ENCODE results near the gene ASIC2. TPM values are rescaled to one million over a fixed set of nuclear protein-coding genes. Genes with fewer than 3 reads are reported as not detected.

Gene ASIC2
- total and polyA plus RNA-seq, 9 of the 15 experiments (the other 6 are each of a cell fraction or from before 2014, with no cell fraction given) = not detected

DNA sequence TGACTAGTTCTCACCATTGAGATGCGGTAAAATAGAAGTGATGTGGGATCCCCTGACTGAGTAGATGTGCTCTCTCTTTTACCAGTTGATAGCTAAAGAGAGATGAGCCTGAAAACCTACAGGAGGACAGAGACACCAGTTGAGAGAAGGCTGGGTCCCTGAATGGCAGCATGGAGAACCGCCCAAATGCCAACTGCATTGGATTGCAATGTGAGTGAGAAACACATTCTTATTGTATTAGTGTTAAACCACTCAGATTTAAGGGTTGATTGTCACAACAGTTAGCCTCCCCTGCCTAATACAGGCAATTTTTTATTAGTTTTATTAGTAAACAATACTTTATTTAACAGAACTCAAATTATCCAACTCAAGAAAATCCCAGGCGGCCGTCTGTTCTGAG, 240.2 kb downstream of the ASIC2 start:
- no peaks in the 10 kb centered on the region for H3K79me2 ChIP-seq (ENCODE audit: control insufficient read depth, insufficient read depth, low read length)
- H3K4me3 ChIP-seq = no peak overlapping the region
- FAIRE-seq (no peak), ATAC-seq (no peak), DNase-seq (ENCODE audit: extremely low read depth in 1 of 4, low spot score in 3 of 4) (no peak)
- H3K9me3 ChIP-seq (replicated peaks; ENCODE audit: control insufficient read depth, insufficient read depth, low read depth, low read length) = no peaks in the 10 kb centered on the region
- TF ChIP-seq, protein P1, sequence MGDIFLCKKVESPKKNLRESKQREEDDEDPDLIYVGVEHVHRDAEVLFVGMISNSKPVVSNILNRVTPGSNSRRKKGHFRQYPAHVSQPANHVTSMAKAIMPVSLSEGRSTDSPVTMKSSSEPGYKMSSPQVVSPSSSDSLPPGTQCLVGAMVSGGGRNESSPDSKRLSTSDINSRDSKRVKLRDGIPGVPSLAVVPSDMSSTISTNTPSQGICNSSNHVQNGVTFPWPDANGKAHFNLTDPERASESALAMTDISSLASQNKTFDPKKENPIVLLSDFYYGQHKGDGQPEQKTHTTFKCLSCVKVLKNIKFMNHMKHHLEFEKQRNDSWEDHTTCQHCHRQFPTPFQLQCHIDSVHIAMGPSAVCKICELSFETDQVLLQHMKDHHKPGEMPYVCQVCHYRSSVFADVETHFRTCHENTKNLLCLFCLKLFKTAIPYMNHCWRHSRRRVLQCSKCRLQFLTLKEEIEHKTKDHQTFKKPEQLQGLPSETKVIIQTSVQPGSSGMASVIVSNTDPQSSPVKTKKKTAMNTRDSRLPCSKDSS (IDR thresholded peaks at IDR 0.05; ENCODE audit: low read depth, partially characterized antibody) = no peak
- TF ChIP-seq, protein P2, sequence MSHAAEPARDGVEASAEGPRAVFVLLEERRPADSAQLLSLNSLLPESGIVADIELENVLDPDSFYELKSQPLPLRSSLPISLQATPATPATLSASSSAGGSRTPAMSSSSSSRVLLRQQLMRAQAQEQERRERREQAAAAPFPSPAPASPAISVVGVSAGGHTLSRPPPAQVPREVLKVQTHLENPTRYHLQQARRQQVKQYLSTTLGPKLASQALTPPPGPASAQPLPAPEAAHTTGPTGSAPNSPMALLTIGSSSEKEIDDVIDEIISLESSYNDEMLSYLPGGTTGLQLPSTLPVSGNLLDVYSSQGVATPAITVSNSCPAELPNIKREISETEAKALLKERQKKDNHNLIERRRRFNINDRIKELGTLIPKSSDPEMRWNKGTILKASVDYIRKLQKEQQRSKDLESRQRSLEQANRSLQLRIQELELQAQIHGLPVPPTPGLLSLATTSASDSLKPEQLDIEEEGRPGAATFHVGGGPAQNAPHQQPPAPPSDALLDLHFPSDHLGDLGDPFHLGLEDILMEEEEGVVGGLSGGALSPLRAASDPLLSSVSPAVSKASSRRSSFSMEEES (CRISPR knock-in tag; IDR thresholded peaks at IDR 0.05) = 0 out of 2 replicates have a peak, but pooled peaks have one; percentile 25
- TF ChIP-seq SMC3 (conservative IDR thresholded peaks at IDR 0.05; ENCODE audit: insufficient read depth, low read depth, low read length) = no peak
- no peak overlapping the region for H2AFZ ChIP-seq (ENCODE audit: low read depth, low read length)
- in situ Hi-C loops (cut with MboI) (no loop called here), intact Hi-C loops (cut with micrococcal nuclease) (no loop called here)
- peaks cover 18 to 44% of the 10 kb centered on the region in 2 experiments; a peak in 4 of 5 replicates for H3K27me3 ChIP-seq (ENCODE audit: control insufficient read depth in 2 of 2, insufficient read depth in 2 of 2, low read length in 2 of 2)
- WGBS (ENCODE audit: insufficient coverage, low coverage, missing lambda C conversion rate) = 3% methylated on average over 4 of the region's 4 CpGs
- no TSS peak for BruUV-seq (replicated peaks)
- H3K9ac ChIP-seq (ENCODE audit: insufficient read depth in 1 of 2, low read depth in 2 of 2, low read length in 2 of 2) = no peak overlapping the region
- no peaks in the 10 kb centered on the region for H3K4me1 ChIP-seq (replicated peaks in 1 of 2; ENCODE audit: control insufficient read depth in 2 of 2, insufficient read depth in 2 of 2, low read length in 2 of 2)
- H4K20me1 ChIP-seq (replicated peaks; ENCODE audit: control insufficient read depth, insufficient read depth, low read length) = peaks cover 3% of the 10 kb centered on the region; the same call in 1 of the 2 replicates
- H3K27ac ChIP-seq (ENCODE audit: extremely low read depth, low read depth, low read length) = no peak overlapping the region
- ChIA-PET CTCF (ENCODE audit: low intra/inter-chr PET ratio) (no interaction called here), POLR2A (interaction anchor here (1.5 kb wide), 1 partner anchor 23 kb away, joined by 3 read pairs; no protein-coding TSS in a partner anchor)
- H3K4me2 ChIP-seq (ENCODE audit: insufficient read depth, low read length) = no peak overlapping the region
- H3K36me3 ChIP-seq (ENCODE audit: control insufficient read depth, insufficient read depth, low read length) = no peaks in the 10 kb centered on the region
- no peaks in the 10 kb centered on the region for H3K9me1 ChIP-seq (ENCODE audit: control insufficient read depth, insufficient read depth, low read length)
